NCI-H2107 treated with DMSO at 0.1 percent for 48 hours (cell line): Measurements from ENCODE around the gene TIAM2.
A peak's percentile ranks its signal among the peaks of the same experiment; 100 is the strongest.
"Not testable (repeated sequence)": the region's sequence is repeated elsewhere in the genome, so short reads cannot be mapped to it uniquely, and the experiment has no call there.

Source experiments
- DNase-seq: peaks from one replicate; lab custom pipeline; 2025; ENCODE audit not compliant: unreplicated experiment; lab: John Stamatoyannopoulos, UW

The TIAM2 gene

DNA sequence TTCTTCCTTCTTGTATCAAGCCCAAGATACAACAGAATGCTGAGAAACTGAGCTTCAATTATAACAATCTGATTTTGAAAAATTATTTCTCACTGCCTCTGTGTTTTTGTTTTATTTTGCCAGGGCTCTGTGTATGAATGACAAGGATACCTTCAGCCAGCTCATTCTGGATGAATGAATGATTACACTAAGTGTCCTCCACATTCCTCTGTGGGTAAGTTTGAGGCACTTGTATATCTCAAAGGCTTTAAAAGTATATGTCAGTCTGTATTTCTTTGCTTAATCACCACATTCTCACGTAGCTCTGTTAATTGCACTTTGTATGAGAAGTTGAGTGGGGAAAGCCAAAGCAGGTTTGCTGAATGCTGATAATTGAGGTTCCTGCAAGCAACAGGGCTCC, 95.1 kb downstream of the TIAM2 start:
- no peak for DNase-seq

DNA sequence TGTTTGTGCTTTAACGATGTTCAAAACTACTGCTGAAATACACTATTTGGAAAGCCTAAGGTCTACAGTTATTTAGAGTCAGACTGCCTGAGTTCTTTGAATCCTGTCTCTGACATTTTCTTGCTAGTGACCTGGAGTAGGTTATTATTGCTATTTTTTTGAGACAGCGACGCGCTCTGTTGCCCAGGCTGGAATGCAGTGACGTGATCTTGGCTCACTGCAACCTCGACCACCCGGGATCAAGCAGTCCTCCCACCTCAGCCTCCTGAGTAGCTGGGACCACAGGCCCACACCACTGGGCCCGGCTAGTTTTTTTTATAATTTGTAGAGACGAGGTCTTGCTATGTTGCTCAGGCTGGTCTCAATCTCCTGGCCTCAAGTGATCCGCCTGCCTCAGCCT, 96.6 kb downstream of the TIAM2 start:
- DNase-seq = no peak

DNA sequence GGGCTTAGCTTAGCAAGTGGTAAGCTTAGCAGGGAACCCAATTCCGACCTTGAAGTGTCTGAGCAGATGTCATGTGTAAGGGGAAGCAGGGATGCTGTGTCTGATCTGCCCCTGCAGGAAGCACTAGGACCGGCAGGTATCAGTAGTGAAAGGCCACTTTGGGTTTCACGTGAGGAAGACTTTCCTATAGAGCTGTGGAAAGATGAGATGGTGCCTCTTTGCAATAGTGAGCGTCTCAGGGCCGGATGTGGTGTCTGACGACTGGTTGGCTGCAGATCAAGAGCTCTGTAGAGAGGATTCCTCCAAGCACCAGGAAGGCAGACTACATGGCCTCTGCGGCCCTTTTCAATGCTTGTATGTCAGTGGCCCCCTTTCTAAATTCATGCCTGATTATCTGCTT, 98.3 kb downstream of the TIAM2 start:
- no peak for DNase-seq

DNA sequence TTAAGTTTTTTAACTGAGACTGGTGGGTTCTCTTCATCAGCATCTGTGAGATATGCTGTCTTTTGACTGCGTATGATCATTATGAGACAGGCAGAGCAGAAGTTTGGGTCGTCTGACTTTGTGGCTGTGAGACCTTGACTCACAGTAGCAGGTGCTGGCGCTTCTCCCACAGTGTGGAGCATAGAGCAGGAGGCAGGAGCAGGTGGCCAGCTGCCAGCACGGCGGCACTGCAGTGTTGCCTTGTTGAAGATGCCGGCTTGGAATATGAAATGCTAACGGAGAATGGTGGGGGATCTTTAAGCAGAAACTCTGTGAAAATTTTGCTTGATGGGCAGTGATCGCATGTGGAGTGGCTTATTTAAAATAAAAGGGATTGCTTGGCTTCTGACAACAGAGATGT, 105.0 kb downstream of the TIAM2 start:
- peak; percentile 43 for DNase-seq

DNA sequence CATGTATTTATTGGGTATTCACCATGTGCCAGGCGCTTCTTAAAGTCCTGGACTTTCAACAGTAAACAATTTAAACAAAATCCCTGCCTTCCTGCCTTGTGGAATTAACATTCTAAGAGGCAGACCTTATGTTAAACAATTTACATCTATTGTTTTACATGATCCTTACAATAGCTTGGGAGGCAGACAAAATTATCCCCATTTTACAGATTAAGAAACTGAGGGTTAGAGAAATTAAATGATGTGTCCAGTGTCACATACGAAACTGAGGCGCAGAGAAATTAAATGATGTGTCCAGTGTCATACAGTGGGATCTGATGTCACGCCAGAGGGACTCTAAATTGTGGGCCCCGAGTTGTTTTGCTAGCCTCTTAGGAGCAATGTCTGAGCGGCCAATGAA, 105.5 kb downstream of the TIAM2 start:
- DNase-seq = no peak

DNA sequence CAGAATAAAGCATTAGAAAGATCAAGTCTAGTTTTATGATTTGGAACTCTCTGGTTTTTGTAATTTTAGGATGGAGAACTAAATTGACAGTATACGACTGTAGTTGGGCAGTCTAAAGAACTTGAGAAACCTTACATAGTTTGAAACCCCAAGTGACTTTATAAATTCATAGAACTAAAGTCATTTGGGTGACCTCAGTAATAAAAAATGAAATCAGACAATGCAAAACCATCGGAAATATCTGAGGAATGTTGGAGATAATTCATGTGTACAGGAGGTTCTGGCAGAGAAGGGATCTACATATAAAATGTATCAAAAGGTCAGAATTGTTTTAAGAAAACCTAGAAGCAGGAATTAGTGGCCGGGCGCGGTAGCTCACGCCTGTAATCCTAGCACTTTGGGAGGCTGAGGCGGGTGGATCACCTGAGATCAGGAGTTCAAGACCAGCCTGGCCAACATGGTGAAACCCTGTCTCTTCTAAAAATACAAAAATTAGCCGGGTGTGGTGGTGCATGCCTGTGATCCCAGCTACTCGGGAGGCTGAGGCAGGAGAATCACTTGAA, 108.0 kb downstream of the TIAM2 start:
- DNase-seq = not testable (repeated sequence)

DNA sequence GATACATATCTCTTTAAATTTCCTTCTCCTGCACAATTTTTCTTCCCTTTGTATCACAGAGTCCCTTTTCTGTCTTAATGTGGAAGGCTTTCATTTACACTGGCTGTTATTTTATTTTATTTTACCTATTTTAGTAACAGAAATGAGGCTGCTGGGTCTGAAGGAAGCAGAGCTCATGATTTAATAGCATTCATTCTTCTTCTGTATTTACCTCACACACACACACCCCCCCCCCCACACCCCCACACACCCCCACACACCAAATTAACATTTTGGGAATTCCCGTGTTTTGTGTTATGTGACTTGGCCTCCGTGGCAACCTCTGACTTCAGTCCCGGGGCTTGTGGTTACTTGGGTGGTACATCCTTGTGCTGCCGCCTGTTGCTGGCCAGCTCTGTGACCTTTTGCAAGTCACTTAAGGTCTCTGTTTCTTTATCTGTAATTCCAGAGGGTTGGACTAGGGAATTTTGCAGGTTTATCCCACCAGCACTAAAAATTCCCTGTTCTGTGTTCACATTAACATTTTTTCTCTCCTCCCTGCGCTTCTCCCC, 108.8 kb downstream of the TIAM2 start:
- no peak for DNase-seq

DNA sequence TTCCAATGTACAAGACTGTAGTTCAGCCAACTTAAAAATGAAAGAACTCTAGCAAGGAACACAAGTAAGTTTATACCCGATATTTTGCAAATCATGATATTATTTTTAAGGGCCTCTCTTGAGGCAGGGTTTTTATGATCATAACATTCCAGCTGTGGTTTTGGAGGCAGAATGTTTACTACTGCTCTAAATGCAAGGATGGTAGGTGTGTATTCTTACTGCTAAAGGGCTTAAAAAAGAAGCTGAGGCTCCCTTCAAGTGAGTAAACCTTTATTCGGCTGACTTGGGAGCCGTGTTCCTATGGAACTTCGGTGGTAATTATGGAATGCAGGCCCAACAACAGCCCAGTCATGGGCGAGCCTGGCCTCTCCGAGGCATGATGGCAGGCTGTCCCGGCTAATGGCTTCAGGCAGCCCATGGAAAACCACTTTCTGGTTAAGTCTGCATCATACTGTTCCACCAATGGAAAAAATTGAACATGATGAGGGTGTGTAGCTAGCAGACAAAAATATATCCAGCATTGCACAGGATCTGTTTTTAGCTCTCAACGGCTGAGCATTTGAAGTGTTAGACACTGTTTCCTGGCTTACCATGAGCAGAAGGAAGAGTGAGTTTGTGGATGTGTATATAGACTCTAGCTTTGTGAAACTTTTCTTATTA, 111.5 kb downstream of the TIAM2 start:
- no peak for DNase-seq

DNA sequence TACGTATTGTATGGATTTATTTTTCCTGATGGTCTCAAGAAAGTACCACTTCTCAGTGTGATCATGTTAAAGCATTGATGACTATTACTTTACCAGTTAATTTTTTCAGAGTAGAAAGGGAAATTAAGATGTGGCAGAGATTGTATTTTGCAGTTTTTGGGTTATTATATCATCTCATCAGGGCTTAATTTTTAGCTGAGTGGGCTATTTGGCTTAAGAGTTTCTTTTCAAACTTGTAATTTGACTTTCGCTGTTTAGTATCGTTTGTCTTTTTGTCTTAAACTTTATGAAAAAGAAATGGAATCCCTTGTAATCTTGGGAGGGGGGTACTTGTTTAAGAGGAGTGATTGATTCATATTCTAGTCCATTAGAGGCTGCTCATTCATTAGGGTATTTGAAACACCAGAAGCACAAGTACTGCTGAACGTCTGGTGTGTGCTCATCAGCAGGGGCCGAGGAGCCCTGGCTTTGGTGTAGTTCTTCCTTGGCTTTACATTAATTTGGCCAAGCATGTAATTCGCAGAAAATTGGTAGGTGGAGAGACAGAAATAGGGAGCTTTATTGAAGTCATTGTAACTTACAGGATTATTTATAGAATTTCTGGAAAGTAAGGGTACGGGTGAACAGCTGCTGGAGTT, 112.4 kb downstream of the TIAM2 start:
- DNase-seq = no peak

DNA sequence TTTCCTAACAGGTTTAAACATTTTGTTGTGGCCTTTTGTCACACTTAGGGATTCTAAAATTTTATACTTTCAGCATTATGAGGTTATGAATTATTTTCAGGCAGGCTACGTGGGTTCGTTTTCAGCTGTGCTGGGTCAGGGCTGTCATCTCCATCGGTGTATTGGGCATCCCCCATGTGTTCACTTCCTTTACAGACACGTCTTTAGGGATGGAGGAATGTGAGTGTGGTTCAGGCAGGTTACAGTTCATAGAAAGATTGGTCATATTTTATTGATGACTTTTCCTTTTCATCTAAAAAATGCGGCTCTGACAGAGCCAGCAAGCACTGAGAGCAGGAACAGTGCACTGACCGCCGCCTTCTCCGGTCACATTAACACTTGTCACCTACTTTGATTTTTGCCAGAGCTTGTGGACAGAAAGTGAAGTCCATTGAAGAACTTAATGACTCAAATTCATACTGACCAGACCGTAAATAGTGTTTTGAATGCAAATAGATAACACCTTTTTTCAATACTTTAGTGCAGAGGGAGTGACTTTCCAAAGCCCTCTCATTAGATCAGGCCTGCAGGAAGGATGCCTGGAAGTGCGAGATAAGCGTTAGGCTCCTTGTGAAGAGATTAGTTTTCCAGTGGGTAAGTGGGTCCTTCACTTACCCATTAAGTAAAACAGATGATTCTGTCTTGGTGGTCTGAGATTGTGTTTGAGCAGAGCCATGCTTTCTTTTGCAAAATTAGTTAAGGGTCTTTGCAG, 113.1 kb downstream of the TIAM2 start:
- DNase-seq = no peak

DNA sequence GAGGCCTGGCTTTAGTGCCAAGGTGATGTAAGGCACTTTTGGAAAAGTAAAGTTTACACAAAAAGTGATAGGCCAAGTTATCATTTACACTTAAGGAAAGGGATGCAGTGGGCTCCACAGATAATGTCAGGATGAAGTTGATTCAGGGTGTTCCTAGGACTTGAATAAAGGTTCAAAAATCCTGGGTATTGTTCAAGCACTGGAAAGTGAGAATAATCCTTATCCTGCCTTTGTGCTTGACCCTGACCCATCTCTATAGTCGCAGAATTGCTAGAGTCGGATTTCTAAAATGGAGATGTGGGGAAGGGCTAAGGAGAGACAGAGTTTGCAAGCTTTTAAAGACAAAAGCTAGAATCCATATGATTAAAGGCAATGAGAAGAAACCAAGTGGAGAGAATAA, 115.6 kb downstream of the TIAM2 start:
- no peak for DNase-seq

DNA sequence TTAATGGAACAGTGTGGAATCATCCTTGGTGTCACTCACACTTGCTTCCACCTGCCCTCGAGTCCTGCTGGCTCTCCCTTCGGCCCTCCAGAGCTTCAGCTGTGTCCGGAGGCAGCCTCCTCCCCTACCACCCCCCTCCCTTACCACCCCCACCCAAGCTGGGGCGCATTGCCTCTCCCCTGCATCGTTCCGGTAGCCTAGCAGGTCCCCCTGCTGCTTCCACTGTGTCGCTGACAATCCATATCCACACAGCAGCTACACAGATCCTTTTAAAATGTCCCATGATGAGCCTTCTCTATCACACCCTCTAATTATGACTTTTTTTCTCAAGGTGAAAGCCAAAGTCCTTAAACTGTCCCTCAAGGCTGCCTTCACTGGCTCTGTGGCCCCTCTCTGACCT, 117.6 kb downstream of the TIAM2 start:
- no peak for DNase-seq

DNA sequence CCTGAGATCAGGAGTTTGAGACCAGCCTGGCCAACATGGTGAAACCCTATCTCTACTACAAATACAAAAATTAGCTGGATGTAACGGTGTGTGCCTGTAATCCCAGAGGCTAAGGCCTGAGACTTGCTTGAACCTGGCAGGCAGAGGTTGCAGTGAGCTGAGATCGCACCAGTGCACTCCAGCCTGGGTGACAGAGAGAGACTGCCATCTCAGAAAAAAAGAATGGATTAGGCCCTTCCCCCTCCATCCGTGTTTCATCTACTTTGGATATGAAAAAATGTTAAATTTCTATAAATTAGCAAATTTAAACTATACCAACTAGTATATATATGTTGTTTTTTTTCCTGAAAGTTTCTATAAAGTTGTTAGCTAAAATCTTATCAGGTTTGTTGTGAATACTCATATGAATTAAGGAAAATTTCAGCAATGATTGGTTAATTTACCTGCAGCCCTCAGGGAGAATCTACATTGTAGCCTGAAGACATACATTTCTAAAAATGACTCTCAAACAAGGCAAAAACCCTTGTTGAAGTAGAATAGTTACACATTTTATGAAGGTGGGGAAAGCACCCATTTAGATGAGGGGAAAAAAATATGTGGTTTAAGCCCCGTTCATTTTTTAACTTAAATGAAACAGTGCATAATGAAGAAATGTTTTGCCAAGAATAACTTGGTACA, 120.9 kb downstream of the TIAM2 start:
- no peak for DNase-seq

DNA sequence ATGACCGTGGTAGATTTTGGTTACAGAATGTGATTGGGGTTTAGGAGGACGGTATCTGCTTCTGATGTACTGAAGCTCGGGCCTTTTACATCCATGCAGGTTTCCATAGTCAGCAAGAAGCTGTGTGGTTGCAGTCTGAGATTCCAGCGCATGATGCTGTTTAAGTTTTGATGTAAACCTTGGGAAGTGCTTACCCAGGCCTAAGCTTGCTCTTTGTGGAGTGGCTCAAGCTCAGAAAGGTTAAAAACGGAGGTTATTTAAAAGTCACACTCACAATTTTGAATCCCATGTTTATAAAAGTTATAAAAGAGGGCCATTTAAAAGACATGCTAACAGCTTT, 121.4 kb downstream of the TIAM2 start:
- DNase-seq = no peak

DNA sequence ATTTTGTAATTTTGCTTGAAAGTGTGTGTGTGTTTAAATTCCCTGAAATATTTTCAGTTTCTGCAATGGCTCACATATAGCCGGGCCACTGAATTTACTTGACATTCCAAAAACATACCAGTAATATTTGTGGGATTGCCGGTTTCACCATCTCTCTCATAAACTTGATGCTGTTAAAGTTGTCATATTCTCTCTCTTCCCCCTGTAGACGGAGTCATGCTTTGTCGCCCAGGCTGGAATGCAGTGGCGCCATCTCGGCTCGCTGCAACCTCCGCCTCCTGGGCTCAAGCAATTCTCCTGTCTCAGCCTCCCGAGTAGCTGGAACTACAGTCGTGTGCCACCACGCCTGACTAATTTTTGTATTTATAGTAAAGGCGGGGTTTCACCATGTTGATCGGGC, 122.1 kb downstream of the TIAM2 start:
- DNase-seq = no peak

DNA sequence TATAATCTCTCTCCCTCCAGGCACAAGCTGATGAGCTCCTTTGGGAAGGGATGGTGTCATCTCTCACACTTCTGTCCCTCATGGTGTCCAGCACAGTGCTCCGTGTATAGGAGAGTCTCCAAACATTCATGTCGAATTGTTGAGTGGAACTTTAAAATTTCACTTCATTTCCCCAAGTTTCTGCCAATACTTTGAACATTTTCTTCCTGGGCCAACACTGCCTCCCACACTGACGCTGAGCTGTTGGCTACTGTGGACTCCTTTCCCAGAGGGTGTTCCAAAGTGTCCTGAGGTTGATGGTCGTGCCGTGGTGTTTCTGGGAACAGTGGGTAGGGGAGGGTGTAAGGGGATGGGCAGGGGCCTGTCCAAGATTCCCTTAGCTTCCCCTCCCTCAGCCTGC, 122.7 kb downstream of the TIAM2 start:
- no peak for DNase-seq

DNA sequence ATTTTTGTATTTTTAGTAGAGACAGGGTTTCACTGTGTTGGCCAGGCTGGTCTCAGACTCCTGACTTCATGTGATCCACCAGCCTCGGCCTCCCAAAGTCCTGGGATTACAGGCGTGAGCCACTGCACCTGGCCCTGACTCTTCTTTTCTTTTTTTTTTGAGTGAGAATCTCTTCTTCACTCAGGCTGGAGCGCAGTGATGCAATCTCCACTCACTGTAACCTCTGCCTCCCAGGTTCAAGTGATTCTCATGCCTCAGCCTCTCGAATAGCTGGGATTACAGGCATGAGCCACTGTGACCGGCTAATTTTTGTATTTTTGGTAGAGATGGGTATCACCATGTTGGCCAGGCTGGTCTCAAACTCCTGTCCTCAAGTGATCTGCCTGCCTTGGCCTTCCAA, 124.1 kb downstream of the TIAM2 start:
- DNase-seq = not testable (repeated sequence)

DNA sequence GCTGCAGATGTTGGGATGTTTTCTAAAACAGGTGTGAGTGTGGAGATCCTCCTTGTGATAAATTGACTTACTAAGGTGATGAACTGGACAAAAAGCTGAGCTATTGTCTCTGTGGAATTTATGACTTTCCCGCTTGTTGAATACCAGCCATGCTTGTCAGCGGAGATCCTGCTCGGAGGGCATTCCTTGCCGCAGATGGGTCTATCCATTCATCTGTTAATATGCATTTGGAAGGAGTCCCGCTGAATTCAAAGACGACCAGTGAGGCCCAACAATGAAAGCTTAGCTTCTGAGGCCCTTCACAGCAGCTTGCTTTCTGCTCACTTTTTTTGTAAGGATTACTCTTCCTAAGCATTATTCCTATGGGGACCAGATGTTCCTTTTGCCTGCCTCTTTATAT, 124.9 kb downstream of the TIAM2 start:
- DNase-seq = no peak

DNA sequence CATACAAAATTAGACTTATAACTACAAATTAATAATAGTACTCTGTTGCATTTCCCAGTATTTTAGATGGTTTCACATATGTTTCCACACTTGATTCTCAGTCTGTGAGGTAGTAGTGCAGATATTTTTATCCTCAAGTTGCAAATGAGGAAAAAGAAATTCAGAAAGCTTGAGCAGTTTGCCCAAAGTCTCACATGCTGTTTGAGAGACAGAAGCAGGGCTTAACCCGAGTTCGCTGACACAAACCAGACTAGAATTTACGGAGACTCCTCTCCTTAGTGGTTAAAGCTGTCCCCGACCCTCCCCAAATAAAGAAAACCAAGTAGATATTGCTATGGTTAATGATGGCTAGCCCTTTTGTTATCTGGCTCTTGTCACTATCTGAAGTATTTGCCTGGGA, 126.2 kb downstream of the TIAM2 start:
- DNase-seq = no peak

DNA sequence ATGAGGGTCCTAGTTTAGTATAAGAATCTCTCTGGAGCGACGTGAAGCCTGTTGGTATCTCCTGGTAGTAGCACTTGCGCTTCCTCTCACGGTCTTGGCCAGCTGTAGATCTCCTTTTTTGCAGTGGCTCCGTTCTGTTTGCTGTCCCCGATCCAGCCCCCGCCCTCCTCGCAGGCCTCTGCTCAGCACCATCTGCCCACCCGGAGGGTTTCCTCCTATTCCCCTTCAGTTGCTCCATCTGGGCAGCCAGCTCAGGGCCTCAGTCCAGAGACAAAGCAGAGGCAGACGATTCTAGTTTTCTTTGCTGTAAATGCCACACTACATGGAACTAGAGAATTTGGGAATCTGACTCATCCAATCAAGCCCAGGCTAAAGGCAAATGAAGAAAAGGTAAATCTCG, 126.6 kb downstream of the TIAM2 start:
- DNase-seq = no peak

DNA sequence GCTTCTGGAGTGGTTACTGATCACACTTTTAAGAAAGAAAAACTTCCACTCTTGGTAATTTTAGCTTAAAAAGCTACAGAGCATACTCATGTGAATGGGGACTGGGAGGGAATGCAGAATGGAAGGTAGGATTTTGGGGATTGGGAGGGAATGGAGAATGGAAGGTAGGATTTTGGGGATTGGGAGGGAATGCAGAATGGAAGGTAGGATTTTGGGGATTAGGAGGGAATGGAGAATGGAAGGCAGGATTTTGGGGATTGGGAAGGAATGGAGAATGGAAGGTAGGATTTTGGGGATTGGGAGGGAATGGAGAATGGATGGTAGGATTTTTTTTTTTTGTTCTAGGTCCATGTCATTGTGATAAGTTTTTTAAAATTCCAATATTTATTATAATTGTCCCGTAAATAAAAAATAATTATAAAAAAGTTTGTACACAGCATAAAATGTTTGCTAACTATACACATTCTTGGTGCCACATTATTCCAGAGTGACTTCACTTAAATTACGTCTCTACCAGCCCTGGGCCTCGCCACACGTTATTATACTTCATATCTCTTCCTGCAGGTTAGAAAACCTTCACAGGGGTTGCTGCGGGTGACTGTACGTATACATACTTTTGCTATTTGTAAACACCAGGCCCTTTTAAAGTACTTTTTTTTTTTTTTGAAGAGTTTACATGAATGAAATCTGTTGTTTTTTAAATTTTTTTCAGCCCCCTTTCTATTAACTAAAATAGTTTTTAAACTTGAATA, 127.3 kb downstream of the TIAM2 start:
- DNase-seq = no peak
